HG02938 (cell line): ENCODE data around the gene DEPDC1B.
"Not testable (repeated sequence)": the region's sequence is repeated elsewhere in the genome, so short reads cannot be mapped to it uniquely, and the experiment has no call there.

Experiments used
- ATAC-seq: cut with Tn5 transposase; IDR thresholded peaks from one replicate; pipeline ENCODE4 v1.9.1; 2021; ENCODE audit warnings: mild to moderate bottlenecking, moderate library complexity; ENCODE audit not compliant: unreplicated experiment

Gene DEPDC1B

GRCh38 chr5:60699609-60700415 lies at the start of gene DEPDC1B:
DEPDC1B (minus strand) TSS chr5:60700166; CDS start chr5:60700093, 73 bp downstream.
- peak; percentile 84 for ATAC-seq

GRCh38 chr5:60744682-60745081 lies 44.7 kb upstream of the DEPDC1B start:
- ATAC-seq: no peak

GRCh38 chr5:60743511-60744314 lies 43.7 kb upstream of the DEPDC1B start:
- ATAC-seq: no peak

GRCh38 chr5:60740322-60740721 lies 40.4 kb upstream of the DEPDC1B start:
- no peak for ATAC-seq

GRCh38 chr5:60738933-60739332 lies 39.0 kb upstream of the DEPDC1B start:
- ATAC-seq: no peak

GRCh38 chr5:60738461-60738860 lies 38.5 kb upstream of the DEPDC1B start:
- ATAC-seq: peak; percentile 78

GRCh38 chr5:60730858-60731257 lies 30.9 kb upstream of the DEPDC1B start:
- ATAC-seq: not testable (repeated sequence)

GRCh38 chr5:60727033-60727679 lies 27.2 kb upstream of the DEPDC1B start:
- no peak for ATAC-seq

- no peak for ATAC-seq
These were observed 24.2 kb upstream of the DEPDC1B start for GRCh38 chr5:60724126-60724525.

GRCh38 chr5:60722416-60722815 lies 22.4 kb upstream of the DEPDC1B start:
- ATAC-seq: no peak

GRCh38 chr5:60719329-60719728 lies 19.4 kb upstream of the DEPDC1B start:
- no peak for ATAC-seq

- no peak for ATAC-seq
These were observed 18.4 kb upstream of the DEPDC1B start for GRCh38 chr5:60718166-60718892.

- ATAC-seq: not testable (repeated sequence)
These were observed 15.4 kb upstream of the DEPDC1B start for GRCh38 chr5:60715201-60715928.

GRCh38 chr5:60712950-60713349 lies 13.0 kb upstream of the DEPDC1B start:
- ATAC-seq: no peak

GRCh38 chr5:60711892-60712291 lies 11.9 kb upstream of the DEPDC1B start:
- ATAC-seq: not testable (repeated sequence)

- ATAC-seq: no peak
These were observed 10.4 kb upstream of the DEPDC1B start for GRCh38 chr5:60710362-60710761.

GRCh38 chr5:60705144-60705543 lies 5.2 kb upstream of the DEPDC1B start:
- no peak for ATAC-seq

GRCh38 chr5:60703944-60704343 lies 4.0 kb upstream of the DEPDC1B start:
- no peak for ATAC-seq

GRCh38 chr5:60701321-60701968 lies 1.5 kb upstream of the DEPDC1B start:
- no peak for ATAC-seq

GRCh38 chr5:60700416-60700757 lies 421 bp upstream of the DEPDC1B start:
- ATAC-seq: peak; percentile 15
